Measurements from ENCODE around the gene CYTH1.
"Not testable (repeated sequence)": the region's sequence is repeated elsewhere in the genome, so short reads cannot be mapped to it uniquely, and the experiment has no call there.

The CYTH1 gene

DNA sequence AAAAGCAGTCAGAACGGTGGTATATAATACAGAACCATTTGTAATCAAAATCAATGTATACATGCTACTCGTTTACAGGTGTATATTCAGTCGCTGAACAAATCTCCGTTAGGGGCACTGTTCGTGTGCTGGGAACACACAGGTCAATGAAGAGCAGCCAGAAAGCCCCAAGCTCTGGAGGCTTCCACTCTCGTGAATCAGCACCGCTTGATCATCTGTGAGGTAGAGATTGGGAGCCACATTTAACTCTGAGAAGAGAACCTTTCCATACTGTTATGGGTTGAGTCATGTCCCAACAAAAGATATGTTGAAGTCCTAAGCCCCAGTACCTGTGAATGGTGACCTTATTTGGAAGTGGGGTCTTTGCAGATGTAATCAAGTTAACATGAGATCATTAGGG is 5.4 kb upstream of the CYTH1 start:
- DNase-seq (ENCODE audit: low spot score) = peak; percentile 66

DNA sequence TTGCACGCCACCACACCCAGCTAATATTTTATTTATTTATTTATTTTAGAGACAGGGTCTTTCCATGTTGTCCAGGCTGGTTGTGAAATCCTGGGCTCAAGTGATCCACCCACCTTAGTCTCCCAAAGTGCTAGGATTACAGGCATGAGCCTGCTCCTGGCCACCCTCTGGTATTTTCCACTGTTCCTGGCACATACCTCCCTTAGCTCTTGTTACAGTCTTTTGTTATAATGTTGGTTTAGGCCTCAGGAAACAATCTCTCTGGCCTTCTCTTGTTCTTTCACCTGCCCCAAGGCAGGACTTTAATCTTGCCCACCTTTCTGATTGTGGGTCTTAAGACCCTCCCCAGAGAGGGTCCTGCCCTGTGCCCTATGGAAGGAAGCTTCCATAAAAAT is 3.6 kb upstream of the CYTH1 start:
- no peak for DNase-seq (ENCODE audit: low spot score)

DNA sequence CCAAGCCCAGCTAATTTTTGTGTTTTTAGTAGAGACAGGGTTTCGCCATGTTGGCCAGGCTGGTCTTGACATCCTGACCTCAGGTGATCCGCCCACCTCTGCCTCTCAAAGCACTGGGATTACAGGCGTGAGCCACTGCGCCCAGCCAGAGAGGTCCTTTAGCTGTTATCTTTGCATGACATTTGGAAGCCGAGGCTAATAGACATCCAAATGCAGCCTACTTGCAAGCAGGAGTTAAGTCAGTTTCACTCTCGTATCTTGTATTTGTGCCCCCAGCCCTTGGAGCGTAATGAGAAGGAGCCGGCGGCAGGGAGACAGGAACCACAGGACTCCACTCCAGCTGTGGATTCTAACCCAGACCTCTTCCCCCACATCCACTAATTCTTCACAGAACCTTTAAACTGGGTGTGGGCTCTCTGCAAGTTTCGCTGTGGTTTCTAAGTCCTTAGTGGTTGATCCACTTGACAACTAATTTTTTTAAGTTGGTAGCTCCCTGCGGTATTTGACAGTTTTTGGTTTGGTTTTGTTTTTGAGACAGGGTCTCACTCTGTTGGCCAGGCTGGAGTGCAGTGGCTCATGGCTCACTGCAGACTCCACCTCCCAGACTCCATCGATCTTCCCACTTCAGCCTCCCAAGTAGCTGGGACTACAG is 3.1 kb upstream of the CYTH1 start:
- DNase-seq (ENCODE audit: low spot score) = no peak

GRCh38 chr17:78784352-78784751 is 2.3 kb upstream of the CYTH1 start:
- no peak for DNase-seq (ENCODE audit: low spot score)

- DNase-seq (ENCODE audit: low spot score) = no peak
Observed at GRCh38 chr17:78783711-78784324, 1.7 kb upstream of the CYTH1 start.

- no peak for DNase-seq (ENCODE audit: low spot score)
Observed at GRCh38 chr17:78781104-78781892, 775 bp downstream of the CYTH1 start.

- no peak for DNase-seq (ENCODE audit: low spot score)
Observed at GRCh38 chr17:78780335-78780734, 1.7 kb downstream of the CYTH1 start.

- DNase-seq (ENCODE audit: low spot score) = no peak
Observed at GRCh38 chr17:78779850-78780249, 2.2 kb downstream of the CYTH1 start.

DNA sequence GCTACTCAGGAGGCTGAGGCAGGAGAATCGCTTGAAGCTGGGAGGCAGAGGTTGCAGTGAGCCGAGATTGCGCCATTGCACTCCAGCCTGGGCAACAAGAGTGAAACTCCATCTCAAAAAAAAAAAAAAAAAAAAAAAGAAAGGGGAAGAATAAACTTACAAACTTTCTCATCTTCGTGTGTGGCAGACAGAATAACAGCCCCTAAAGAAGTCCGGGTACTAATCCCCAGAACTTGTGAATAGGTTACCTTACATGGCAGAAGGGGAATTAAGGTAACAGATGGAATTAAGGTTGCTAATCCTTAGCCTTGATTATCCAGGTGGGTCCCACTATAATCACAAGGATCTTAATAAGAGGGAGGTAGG is 2.8 kb downstream of the CYTH1 start:
- not testable (repeated sequence) for DNase-seq (ENCODE audit: low spot score)

DNA sequence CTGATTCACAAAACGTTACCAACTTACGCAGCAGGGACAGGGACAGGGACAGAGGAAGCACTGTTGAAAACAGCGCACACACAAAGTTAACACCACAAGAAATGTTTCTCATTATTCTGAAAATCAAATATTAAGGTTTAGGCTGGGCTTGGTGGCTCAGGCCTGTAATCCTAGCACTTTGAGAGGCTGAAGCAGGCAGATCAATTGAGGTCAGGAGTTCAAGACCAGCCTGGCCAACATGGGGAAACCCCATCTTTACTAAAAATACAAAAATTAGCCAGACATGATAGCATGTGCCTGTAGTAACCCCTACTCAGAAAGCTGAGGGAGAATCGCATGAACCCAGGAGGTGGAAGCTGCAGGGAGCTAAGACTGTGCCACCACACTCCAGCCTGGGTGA is 4.2 kb downstream of the CYTH1 start:
- no peak for DNase-seq (ENCODE audit: low spot score)

GRCh38 chr17:78774956-78775571 is 7.0 kb downstream of the CYTH1 start:
- DNase-seq (ENCODE audit: low spot score) = no peak

GRCh38 chr17:78774453-78774852 is 7.6 kb downstream of the CYTH1 start:
- no peak for DNase-seq (ENCODE audit: low spot score)

DNA sequence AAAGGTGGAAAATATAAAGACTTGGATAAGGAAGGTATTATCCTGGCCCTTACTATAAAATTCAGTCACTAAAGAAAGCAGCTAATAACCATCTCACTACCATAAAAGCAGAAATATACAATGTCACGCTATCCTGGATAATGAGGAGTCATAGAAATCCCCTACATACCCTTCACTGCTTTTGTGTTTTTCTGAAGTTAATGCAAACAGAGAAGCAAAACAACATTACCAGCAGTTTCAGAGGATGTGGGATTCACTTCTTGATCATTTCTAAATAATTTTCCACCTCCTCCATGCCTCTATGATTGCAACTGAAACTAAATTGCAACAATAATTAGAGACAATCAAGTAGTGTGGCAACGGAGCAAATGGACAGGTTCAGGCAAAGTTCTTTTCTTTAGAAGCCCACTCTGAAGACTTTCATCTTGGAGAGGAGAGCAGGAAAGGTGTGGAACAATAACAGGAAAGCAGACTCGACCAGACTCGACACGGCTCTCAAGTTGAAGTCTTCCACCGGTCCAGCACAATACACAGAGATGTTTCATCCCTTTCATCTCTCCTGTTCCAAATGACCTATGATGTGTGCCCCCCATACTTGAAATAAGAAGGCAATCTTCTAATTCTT is 10.2 kb downstream of the CYTH1 start:
- no peak for DNase-seq (ENCODE audit: low spot score)

DNA sequence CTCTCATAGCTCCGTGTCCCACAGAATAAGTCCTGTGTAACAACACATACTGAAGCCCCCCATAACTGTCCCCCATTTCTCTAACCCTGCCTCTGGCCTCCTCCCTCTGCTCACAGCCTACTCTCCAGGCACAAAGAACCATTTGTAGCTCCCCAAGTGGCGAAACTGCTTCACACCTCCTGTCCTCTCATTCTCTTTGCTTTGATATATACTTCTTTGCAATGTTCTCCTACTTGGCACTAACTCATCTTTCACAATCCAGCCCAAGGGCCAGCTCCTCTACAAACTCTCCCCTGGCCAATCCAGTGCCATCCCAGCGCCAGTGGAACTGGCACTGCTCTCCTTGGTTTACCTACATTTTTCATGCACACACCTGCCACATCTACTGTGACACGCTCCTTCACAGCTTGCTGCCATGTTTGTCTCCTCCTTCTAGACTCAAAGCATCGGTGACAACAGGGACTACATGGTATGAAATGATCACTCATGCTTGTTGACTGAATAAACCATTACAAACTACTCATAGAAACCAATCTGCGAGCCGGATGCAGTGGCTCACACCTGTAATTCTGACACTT is 12.8 kb downstream of the CYTH1 start:
- DNase-seq (ENCODE audit: low spot score) = no peak

GRCh38 chr17:78767806-78768205 is 14.3 kb downstream of the CYTH1 start:
- DNase-seq (ENCODE audit: low spot score) = no peak

DNA sequence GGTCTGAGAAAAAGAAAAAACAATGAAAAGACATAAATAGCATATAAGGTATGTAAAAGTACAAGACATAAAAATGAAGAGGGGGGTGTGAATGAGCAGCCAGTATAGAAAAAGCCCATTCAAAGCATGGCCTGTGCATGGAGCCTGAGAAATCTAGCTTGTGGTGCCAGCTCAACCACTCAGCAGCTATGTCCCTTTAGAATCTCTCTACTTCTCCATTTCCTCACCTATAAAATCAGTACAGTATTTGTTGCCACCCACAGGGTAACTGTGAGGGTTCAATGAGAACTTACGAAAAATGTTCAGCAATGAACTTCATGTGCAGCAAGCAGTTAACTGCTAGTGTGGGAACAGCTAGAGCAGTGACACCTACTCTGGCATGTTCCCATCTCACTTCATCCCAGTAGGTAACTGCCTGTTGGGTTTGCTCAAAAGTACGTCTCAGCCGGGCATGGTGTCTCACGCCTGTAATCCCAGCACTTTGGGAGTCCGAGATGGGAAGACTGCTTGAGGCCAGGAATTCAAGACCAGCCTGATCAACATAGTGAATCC is 15.3 kb downstream of the CYTH1 start:
- DNase-seq (ENCODE audit: low spot score) = no peak

DNA sequence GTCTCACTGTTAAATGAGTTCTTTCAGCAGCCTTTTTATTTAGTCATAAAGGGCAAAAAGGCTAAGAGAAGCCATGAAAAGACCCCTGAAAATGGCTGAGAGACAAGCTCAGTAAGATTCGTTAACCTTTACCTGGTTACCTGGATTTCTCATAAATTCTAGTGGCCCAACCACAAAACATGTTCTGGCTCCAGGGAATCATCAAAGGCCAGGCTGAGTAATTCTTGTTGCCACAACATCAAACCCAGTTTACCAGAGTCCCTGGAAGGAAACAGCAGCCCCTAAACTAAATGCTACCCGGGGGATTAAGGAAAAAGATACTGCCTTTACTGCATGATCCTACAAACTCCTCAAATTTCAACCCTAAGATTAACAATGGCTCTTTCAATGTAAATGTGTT is 15.8 kb downstream of the CYTH1 start:
- no peak for DNase-seq (ENCODE audit: low spot score)

DNA sequence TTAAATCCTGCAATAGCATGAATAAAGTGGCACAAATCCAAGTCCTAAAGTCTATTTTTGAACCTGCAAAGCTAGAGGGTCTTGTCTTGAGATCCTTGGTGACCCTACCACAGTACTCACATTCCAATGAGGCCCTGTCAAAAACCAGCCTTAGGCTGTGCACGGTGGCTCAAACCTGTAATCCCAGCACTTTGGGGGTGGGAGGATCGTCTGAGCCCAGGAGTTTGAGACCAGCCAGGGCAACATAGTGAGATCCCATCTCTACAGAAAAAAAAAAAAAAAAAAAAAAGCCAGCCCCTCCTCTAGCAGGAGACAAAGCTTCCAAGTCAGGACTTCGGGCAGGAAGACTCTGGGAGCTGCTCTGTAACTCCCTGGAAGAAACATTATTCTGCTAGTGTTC is 16.3 kb downstream of the CYTH1 start:
- DNase-seq (ENCODE audit: low spot score) = no peak

GRCh38 chr17:78764871-78765270 is 17.2 kb downstream of the CYTH1 start:
- no peak for DNase-seq (ENCODE audit: low spot score)

- DNase-seq (ENCODE audit: low spot score) = no peak
Observed at GRCh38 chr17:78763561-78763960, 18.5 kb downstream of the CYTH1 start.

DNA sequence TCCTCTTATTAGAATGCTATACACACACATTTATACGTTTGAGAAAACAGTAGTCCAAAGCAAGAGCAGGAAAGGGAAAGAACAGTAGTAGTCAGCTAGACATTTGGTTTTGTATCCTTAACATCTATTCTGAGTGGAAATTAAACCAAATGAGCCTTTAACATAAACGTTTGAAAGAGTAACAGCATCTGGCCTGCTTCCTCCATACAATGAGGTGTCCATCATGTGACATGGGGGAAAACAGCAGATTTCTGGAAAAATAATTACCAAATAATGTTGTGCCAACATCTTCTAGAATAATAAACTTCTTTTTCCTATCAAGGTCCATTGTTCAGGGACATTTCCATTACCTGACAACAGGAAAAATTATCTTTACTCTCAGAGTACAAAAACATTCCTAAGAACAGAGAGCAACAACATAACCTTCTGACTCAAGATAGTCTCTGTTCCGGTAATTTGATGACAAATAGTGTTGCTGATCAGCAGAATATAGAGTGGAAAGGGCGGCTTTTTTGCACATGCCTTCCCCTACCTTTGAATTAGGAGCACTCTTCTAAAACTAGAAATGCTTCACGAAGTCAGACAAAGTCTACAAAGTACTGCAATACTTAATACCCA is 20.2 kb downstream of the CYTH1 start:
- DNase-seq (ENCODE audit: low spot score) = no peak
